GM12878 (cell line): ENCODE results near the gene UGT3A2.

Experiments used
- CREB1 ChIP-seq: IDR thresholded peaks from 2 replicates; pipeline ENCODE4 v1.6.1; 2012; ENCODE audit warnings: low read depth, mild to moderate bottlenecking, inconsistent platforms
- EGR1 ChIP-seq, 2 experiments: IDR thresholded peaks; 1 replicate in 1 of 2; 2 replicates in 1 of 2; pipeline ENCODE4 v1.6.1; 2011 to 2012; ENCODE audit warnings: low read depth in 2 of 2, low read length in 2 of 2, borderline replicate concordance in 1 of 2, mild to moderate bottlenecking in 1 of 2, moderate library complexity in 1 of 2
- ETV6 ChIP-seq, 2 experiments: fragments of 450-650 bp in 1 of 2; IDR thresholded peaks in 1 of 2; conservative IDR thresholded peaks in 1 of 2; 2 replicates each; pipeline ENCODE4 v1.6.1; 2014; ENCODE audit warnings: antibody characterized with exemption in 1 of 2, borderline replicate concordance in 1 of 2, low read depth in 1 of 2, mild to moderate bottlenecking in 1 of 2, moderate library complexity in 1 of 2
- EZH2 ChIP-seq: IDR thresholded peaks from 2 replicates; pipeline ENCODE4 v1.6.1; 2012; ENCODE audit warnings: low read depth, mild to moderate bottlenecking, control low read depth, inconsistent platforms, low read length, borderline replicate concordance; ENCODE audit not compliant: control insufficient read depth
- FOXM1 ChIP-seq: IDR thresholded peaks from 2 replicates; pipeline ENCODE4 v1.6.1; 2012; ENCODE audit warnings: low read depth, mild to moderate bottlenecking, inconsistent platforms, low read length, moderate library complexity
- MYC ChIP-seq: IDR thresholded peaks from 2 replicates; pipeline ENCODE4 v1.6.1; 2011; ENCODE audit warnings: mild to moderate bottlenecking, low read length, moderate library complexity, inconsistent platforms; ENCODE audit not compliant: insufficient read depth, insufficient replicate concordance, insufficient read length, severe bottlenecking
- NFYA ChIP-seq: IDR thresholded peaks from 2 replicates; pipeline ENCODE4 v1.6.1; 2011; ENCODE audit warnings: low read depth, mild to moderate bottlenecking, low read length, improper control_type of control experiment, borderline replicate concordance
- NFYB ChIP-seq: IDR thresholded peaks from 2 replicates; pipeline ENCODE4 v1.6.1; 2011; ENCODE audit warnings: low read depth, mild to moderate bottlenecking, low read length, improper control_type of control experiment, moderate library complexity; ENCODE audit not compliant: insufficient read depth
- POLR2A ChIP-seq: IDR thresholded peaks from 2 replicates; pipeline ENCODE4 v1.6.1; 2011; ENCODE audit warnings: low read depth, mild to moderate bottlenecking, low read length
- POLR2AphosphoS5 ChIP-seq: IDR thresholded peaks from 2 replicates; pipeline ENCODE4 v1.6.1; 2011; ENCODE audit warnings: mild to moderate bottlenecking, low read length, inconsistent platforms
- TARDBP ChIP-seq: IDR thresholded peaks from 2 replicates; pipeline ENCODE4 v1.6.1; 2016; ENCODE audit warnings: borderline replicate concordance
- ZBED1 ChIP-seq: IDR thresholded peaks from 2 replicates; pipeline ENCODE4 v1.6.1; 2016; ENCODE audit warnings: borderline replicate concordance
- TF ChIP-seq, protein P1 (sequence below), 3 experiments: IDR thresholded peaks in 2 of 3; conservative IDR thresholded peaks in 1 of 3; 2 replicates each; pipeline ENCODE4 v1.5.1; 2011; ENCODE audit warnings: low read depth in 3 of 3, low read length in 3 of 3, mild to moderate bottlenecking in 3 of 3, control low read depth in 2 of 3, moderate library complexity in 2 of 3, inconsistent platforms in 1 of 3, mixed read lengths in 1 of 3; ENCODE audit not compliant: control insufficient read depth in 2 of 3, insufficient read depth in 1 of 3; ENCODE audit errors: extremely low read depth in 1 of 3
- TF ChIP-seq, protein P2 (sequence below): IDR thresholded peaks from 2 replicates; pipeline ENCODE4 v1.6.1; 2011; ENCODE audit warnings: low read depth, low read length, improper control_type of control experiment, borderline replicate concordance

DNA sequence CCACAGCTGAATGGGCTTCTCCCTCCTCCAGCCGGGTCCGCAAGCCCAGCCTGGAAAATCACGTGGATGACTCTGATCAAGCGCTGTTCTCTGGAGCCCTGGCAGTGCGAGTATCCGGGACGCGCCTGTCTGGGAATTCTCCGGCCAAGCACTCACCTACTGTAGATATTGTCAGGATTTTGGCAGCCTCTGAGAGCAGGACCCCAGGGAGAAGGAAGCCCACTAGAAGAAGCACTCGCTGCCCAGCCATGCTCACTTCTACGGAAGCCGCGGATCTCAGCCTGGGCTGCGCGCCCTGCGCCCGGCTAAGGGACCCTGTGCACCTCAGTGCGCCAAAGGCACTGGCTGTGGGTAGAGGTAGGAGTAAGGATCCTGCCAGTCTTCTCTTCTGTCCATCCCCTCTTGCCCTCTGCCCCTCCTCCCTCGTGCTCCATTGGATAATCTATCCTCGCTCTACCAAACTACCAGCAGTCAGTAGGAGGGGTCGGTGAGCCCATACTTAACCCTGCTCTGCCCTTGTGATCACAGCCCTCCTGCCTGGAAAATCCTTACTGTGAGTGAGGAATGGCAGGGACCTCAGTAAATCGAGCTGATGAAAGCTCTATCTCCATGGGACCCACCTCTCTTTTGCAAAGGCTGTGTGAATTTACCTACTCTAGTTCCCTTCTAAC lies at the start of gene UGT3A2:
- TF ChIP-seq FOXM1 (no peak), POLR2AphosphoS5 (no peak), EZH2 (no peak), MYC (no peak), POLR2A (no peak), ETV6 (conservative IDR thresholded peaks at IDR 0.05 in 1 of 2, IDR thresholded peaks at IDR 0.05 in 1 of 2; ENCODE audit: borderline replicate concordance in 1 of 2, low read depth in 1 of 2) (no peak), NFYB (no peak), TARDBP (no peak), NFYA (no peak), EGR1 (IDR thresholded peaks at IDR 0.05; ENCODE audit: borderline replicate concordance in 1 of 2, low read depth in 2 of 2, low read length in 2 of 2) (no peak), ZBED1 (no peak), CREB1 (no peak)
- TF ChIP-seq, protein P1, sequence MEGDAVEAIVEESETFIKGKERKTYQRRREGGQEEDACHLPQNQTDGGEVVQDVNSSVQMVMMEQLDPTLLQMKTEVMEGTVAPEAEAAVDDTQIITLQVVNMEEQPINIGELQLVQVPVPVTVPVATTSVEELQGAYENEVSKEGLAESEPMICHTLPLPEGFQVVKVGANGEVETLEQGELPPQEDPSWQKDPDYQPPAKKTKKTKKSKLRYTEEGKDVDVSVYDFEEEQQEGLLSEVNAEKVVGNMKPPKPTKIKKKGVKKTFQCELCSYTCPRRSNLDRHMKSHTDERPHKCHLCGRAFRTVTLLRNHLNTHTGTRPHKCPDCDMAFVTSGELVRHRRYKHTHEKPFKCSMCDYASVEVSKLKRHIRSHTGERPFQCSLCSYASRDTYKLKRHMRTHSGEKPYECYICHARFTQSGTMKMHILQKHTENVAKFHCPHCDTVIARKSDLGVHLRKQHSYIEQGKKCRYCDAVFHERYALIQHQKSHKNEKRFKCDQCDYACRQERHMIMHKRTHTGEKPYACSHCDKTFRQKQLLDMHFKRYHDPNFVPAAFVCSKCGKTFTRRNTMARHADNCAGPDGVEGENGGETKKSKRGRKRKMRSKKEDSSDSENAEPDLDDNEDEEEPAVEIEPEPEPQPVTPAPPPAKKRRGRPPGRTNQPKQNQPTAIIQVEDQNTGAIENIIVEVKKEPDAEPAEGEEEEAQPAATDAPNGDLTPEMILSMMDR (IDR thresholded peaks at IDR 0.05 in 2 of 3, conservative IDR thresholded peaks at IDR 0.05 in 1 of 3; ENCODE audit: control insufficient read depth in 2 of 3, extremely low read depth in 1 of 3, insufficient read depth in 1 of 3, low read depth in 3 of 3, low read length in 3 of 3): no peak
- TF ChIP-seq, protein P2, sequence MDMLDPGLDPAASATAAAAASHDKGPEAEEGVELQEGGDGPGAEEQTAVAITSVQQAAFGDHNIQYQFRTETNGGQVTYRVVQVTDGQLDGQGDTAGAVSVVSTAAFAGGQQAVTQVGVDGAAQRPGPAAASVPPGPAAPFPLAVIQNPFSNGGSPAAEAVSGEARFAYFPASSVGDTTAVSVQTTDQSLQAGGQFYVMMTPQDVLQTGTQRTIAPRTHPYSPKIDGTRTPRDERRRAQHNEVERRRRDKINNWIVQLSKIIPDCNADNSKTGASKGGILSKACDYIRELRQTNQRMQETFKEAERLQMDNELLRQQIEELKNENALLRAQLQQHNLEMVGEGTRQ: no peak
